ENCODE results near the gene HMCN2. TPM values are rescaled to one million over a fixed set of nuclear protein-coding genes. Genes with fewer than 3 reads are reported as not detected.

Gene HMCN2
- polyA plus RNA-seq, 2 of the 4 experiments (the other 2 are of a cell fraction): 0.01 TPM; not detected in 1

DNA sequence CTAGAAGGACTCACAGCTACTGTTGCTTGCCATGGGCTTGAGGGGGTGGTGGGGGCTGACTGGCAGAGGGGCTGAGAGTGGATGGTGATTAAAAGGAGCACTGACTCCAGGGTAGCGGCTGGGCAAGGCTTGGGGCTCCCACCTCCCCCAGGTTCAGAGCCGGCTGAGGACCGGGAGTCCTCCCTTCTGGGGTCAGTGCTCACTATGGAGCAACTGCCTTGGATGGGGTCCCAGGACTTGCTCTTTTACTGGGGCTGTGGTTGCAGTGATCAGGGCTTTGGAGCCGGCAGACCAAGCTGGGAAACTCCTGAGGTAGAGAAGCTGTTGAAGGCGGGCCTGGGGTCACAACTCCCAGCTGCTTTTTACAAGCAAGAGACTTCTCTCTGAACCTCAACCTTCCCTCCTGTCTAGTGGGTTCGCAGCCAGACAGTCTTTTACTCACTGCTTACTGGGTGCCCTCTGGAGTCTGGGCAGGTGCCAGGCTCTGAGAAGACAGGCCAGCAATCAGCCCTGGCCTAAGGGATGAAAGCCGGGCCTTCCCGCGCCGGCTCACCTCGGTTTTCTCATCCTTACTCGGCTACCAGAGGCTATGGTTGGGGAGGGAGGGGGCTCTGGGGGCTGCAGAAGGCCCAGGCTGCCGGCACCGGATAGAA is 178.4 kb downstream of the HMCN2 start:
- FAIRE-seq (no peak), ATAC-seq (no peak), DNase-seq (ENCODE audit: low read depth in 1 of 2, low spot score in 1 of 2) (no peak)
- TF ChIP-seq NPAS2 (CRISPR knock-in tag; IDR thresholded peaks at IDR 0.05; ENCODE audit: borderline replicate concordance) (no peak), HOXB5 (CRISPR knock-in tag; IDR thresholded peaks at IDR 0.05) (no peak), EP300 (IDR thresholded peaks at IDR 0.05) (no peak), NR3C1 (IDR thresholded peaks at IDR 0.05) (no peak), MAZ (IDR thresholded peaks at IDR 0.05; ENCODE audit: borderline replicate concordance, low read depth, low read length) (no peak), FOSL2 (IDR thresholded peaks at IDR 0.05) (no peak), FOSL2 (CRISPR knock-in tag; IDR thresholded peaks at IDR 0.05) (no peak), EHF (CRISPR knock-in tag; IDR thresholded peaks at IDR 0.05) (no peak), RFX5 (IDR thresholded peaks at IDR 0.05) (no peak), HEYL (CRISPR knock-in tag; IDR thresholded peaks at IDR 0.05) (no peak), PHF8 (IDR thresholded peaks at IDR 0.05; ENCODE audit: borderline replicate concordance, low read depth) (no peak), HDAC2 (IDR thresholded peaks at IDR 0.05) (no peak), RAD21 (conservative IDR thresholded peaks at IDR 0.05 in 1 of 2, IDR thresholded peaks at IDR 0.05 in 1 of 2) (no peak)
- TF ChIP-seq, protein P1, sequence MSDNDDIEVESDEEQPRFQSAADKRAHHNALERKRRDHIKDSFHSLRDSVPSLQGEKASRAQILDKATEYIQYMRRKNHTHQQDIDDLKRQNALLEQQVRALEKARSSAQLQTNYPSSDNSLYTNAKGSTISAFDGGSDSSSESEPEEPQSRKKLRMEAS (IDR thresholded peaks at IDR 0.05): no peak
- TF ChIP-seq, protein P2, sequence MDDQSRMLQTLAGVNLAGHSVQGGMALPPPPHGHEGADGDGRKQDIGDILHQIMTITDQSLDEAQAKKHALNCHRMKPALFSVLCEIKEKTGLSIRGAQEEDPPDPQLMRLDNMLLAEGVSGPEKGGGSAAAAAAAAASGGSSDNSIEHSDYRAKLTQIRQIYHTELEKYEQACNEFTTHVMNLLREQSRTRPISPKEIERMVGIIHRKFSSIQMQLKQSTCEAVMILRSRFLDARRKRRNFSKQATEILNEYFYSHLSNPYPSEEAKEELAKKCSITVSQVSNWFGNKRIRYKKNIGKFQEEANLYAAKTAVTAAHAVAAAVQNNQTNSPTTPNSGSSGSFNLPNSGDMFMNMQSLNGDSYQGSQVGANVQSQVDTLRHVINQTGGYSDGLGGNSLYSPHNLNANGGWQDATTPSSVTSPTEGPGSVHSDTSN (IDR thresholded peaks at IDR 0.05): no peak
- TF ChIP-seq, protein P3, sequence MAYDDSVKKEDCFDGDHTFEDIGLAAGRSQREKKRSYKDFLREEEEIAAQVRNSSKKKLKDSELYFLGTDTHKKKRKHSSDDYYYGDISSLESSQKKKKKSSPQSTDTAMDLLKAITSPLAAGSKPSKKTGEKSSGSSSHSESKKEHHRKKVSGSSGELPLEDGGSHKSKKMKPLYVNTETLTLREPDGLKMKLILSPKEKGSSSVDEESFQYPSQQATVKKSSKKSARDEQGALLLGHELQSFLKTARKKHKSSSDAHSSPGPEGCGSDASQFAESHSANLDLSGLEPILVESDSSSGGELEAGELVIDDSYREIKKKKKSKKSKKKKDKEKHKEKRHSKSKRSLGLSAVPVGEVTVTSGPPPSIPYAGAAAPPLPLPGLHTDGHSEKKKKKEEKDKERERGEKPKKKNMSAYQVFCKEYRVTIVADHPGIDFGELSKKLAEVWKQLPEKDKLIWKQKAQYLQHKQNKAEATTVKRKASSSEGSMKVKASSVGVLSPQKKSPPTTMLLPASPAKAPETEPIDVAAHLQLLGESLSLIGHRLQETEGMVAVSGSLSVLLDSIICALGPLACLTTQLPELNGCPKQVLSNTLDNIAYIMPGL (CRISPR knock-in tag; IDR thresholded peaks at IDR 0.05; ENCODE audit: borderline replicate concordance): no peak
- TF ChIP-seq, protein P4, sequence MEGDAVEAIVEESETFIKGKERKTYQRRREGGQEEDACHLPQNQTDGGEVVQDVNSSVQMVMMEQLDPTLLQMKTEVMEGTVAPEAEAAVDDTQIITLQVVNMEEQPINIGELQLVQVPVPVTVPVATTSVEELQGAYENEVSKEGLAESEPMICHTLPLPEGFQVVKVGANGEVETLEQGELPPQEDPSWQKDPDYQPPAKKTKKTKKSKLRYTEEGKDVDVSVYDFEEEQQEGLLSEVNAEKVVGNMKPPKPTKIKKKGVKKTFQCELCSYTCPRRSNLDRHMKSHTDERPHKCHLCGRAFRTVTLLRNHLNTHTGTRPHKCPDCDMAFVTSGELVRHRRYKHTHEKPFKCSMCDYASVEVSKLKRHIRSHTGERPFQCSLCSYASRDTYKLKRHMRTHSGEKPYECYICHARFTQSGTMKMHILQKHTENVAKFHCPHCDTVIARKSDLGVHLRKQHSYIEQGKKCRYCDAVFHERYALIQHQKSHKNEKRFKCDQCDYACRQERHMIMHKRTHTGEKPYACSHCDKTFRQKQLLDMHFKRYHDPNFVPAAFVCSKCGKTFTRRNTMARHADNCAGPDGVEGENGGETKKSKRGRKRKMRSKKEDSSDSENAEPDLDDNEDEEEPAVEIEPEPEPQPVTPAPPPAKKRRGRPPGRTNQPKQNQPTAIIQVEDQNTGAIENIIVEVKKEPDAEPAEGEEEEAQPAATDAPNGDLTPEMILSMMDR (IDR thresholded peaks at IDR 0.05): no peak
- POLR2A ChIA-PET: no interaction called here
- Histone ChIP-seq H3K4me2 (peak overlapping the region; percentile 100), H3K4me3 (peak overlapping the region; percentile 77; the same call in 2 of the 3 replicates), H3K9me3 (peaks cover 14% of the 10 kb centered on the region; the same call in 1 of the 3 replicates), H3K4me1 (peaks cover 31% of the 10 kb centered on the region), H3K27ac (peak overlapping the region; percentile 58 to 85; a peak in 4 of 6 replicates)
- WGBS (ENCODE audit: missing lambda C conversion rate): 88% methylated on average over 14 of the region's 14 CpGs
- CTCF ChIA-PET: interaction anchor here (0.9 to 2.7 kb wide), 3 partner anchors 10 to 240 kb away, joined by 3 to 26 read pairs (median 4); no protein-coding TSS in a partner anchor

DNA sequence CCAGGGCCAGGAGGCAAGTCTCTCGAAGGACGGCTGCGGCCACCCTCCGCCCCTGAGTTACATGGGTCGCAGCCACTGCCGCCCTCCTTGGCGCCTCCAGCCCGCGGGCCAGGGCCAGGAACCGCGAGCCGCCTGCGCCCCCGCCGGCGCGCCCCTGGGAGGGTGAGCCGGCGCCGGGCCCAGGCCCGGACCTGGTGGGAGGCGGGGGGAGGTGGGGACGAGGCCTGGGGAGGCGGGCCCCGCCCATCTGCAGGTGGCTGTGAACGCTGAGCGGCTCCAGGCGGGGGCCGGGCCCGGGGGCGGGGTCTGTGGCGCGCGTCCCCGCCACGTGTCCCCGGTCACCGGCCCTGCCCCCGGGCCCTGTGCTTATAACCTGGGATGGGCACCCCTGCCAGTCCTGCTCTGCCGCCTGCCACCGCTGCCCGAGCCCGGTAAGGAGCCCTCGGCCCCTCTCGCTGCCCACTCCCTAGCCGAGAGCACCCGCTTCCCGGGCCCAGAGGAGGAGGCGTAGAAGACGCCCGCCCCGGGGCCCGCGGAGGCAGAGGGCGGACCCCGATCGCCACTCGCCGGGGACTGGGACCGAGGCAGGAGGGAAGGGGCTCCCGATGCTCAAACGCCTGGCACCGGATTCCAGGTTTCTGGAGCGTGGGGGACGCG is 179.1 kb downstream of the HMCN2 start, which contains the start of gene ASS1:
ASS1 (plus strand) TSS at position 397 of the 657 bp plus-strand sequence. CDS start 7,268 bp downstream, outside the sequence.
- TF ChIP-seq, protein P5, sequence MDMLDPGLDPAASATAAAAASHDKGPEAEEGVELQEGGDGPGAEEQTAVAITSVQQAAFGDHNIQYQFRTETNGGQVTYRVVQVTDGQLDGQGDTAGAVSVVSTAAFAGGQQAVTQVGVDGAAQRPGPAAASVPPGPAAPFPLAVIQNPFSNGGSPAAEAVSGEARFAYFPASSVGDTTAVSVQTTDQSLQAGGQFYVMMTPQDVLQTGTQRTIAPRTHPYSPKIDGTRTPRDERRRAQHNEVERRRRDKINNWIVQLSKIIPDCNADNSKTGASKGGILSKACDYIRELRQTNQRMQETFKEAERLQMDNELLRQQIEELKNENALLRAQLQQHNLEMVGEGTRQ (IDR thresholded peaks at IDR 0.05): 0 out of 2 replicates have a peak, but pooled peaks have one; percentile 19
- TF ChIP-seq, protein P1 (IDR thresholded peaks at IDR 0.05): peak; percentile 58
- TF ChIP-seq FOSL2 (IDR thresholded peaks at IDR 0.05) (no peak), FOSL2 (CRISPR knock-in tag; IDR thresholded peaks at IDR 0.05) (no peak)

More for the DNA sequence above, 179.1 kb downstream of the HMCN2 start, which contains the start of gene ASS1:
- no CpG with 5 or more reads among the region's 66 CpGs for WGBS (ENCODE audit: missing lambda C conversion rate)
- H3K4me1 ChIP-seq: peaks cover 31% of the 10 kb centered on the region
- peak within 1 kb of the TSS; percentile 58 to 85; a peak in 5 of 6 replicates for H3K27ac ChIP-seq
- peak in 1 of 2 experiments; percentile 68 for DNase-seq (ENCODE audit: low read depth in 1 of 2, low spot score in 1 of 2)
- peak; percentile 70 to 83 for ATAC-seq
- peak within 1 kb of the TSS; percentile 100 for H3K4me2 ChIP-seq
- CTCF ChIA-PET: interaction anchor here (0.9 to 2.7 kb wide), 2 partner anchors 11 to 30 kb away, joined by 4 to 26 read pairs; no protein-coding TSS in a partner anchor
- POLR2A ChIA-PET: no interaction called here
- peaks cover 14% of the 10 kb centered on the region; the same call in 1 of the 3 replicates for H3K9me3 ChIP-seq
- FAIRE-seq: no peak
- H3K4me3 ChIP-seq: peak within 1 kb of the TSS; percentile 77
